ENCODE measurements around the gene MCUB. TPM values are rescaled to one million over a fixed set of nuclear protein-coding genes. Genes with fewer than 3 reads are reported as not detected.

Gene MCUB
- total and polyA plus RNA-seq, 2 experiments from 2014 or later = 6.2 to 9.9 TPM

- peak overlapping the region; percentile 97 for H3K27ac ChIP-seq
- peak overlapping the region; percentile 97 for H2AFZ ChIP-seq
- H3K27me3 ChIP-seq = no peaks in the 10 kb centered on the region
- peak; percentile 61 for DNase-seq (ENCODE audit: low spot score)
- peaks cover 52% of the 10 kb centered on the region for H3K79me2 ChIP-seq
- no peaks in the 10 kb centered on the region for H3K9me3 ChIP-seq (ENCODE audit: low read depth)
- WGBS (ENCODE audit: low lambda C conversion rate, missing lambda C conversion rate) = 33% methylated on average over 21 of the region's 21 CpGs
- H3K4me3 ChIP-seq = peak overlapping the region; percentile 99
- TF ChIP-seq EZH2phosphoT487 (IDR thresholded peaks at IDR 0.05; ENCODE audit: low read depth, severe bottlenecking, unreplicated experiment) = no peak
- no peak for TF ChIP-seq EZH2 (IDR thresholded peaks at IDR 0.05; ENCODE audit: borderline replicate concordance)
- no peak for TF ChIP-seq CTCF (IDR thresholded peaks at IDR 0.05; ENCODE audit: poor library complexity)
- H3K4me1 ChIP-seq (ENCODE audit: insufficient read depth) = peaks cover 33% of the 10 kb centered on the region
- H4K20me1 ChIP-seq (ENCODE audit: insufficient read depth, poor library complexity, severe bottlenecking) = peaks cover 10% of the 10 kb centered on the region
- H3K4me2 ChIP-seq = peak overlapping the region; percentile 78
- no peaks in the 10 kb centered on the region for H3K9me2 ChIP-seq (replicated peaks; ENCODE audit: insufficient read depth)
- H3K36me3 ChIP-seq (replicated peaks; ENCODE audit: insufficient read depth, low read depth) = no peaks in the 10 kb centered on the region
These were observed 141.7 kb downstream of the MCUB start for GRCh38 chr4:109701566-109702410.

- Histone ChIP-seq H2AFZ (peak within 1 kb of the TSS; percentile 97), H4K20me1 (ENCODE audit: insufficient read depth, poor library complexity, severe bottlenecking) (peaks cover 10% of the 10 kb centered on the region), H3K4me3 (peak within 1 kb of the TSS; percentile 99), H3K79me2 (peaks cover 39% of the 10 kb centered on the region), H3K36me3 (replicated peaks; ENCODE audit: insufficient read depth, low read depth) (no peaks in the 10 kb centered on the region), H3K4me1 (ENCODE audit: insufficient read depth) (peaks cover 33% of the 10 kb centered on the region), H3K27ac (peak within 1 kb of the TSS; percentile 97), H3K27me3 (no peaks in the 10 kb centered on the region), H3K4me2 (peak within 1 kb of the TSS; percentile 78), H3K9me2 (replicated peaks; ENCODE audit: insufficient read depth) (no peaks in the 10 kb centered on the region), H3K9me3 (ENCODE audit: low read depth) (no peaks in the 10 kb centered on the region)
- DNase-seq (ENCODE audit: low spot score) = peak; percentile 93
- WGBS (ENCODE audit: low lambda C conversion rate, missing lambda C conversion rate) = under 1% methylated on average over 60 of the region's 72 CpGs
- TF ChIP-seq CTCF (IDR thresholded peaks at IDR 0.05; ENCODE audit: poor library complexity) = peak; percentile 68
- TF ChIP-seq EZH2phosphoT487 (IDR thresholded peaks at IDR 0.05; ENCODE audit: low read depth, severe bottlenecking, unreplicated experiment) = no peak
- no peak for TF ChIP-seq EZH2 (IDR thresholded peaks at IDR 0.05; ENCODE audit: borderline replicate concordance)
These were observed 143.1 kb downstream of the MCUB start, which contains the start of gene CASP6 for GRCh38 chr4:109702950-109703663. CASP6 (minus strand) TSS chr4:109703445; CDS start chr4:109703395, 50 bp downstream.

- H3K27ac ChIP-seq = peak overlapping the region; percentile 97
- peaks cover 32% of the 10 kb centered on the region for H3K79me2 ChIP-seq
- WGBS (ENCODE audit: low lambda C conversion rate, missing lambda C conversion rate) = 29% methylated on average over 11 of the region's 11 CpGs
- H4K20me1 ChIP-seq (ENCODE audit: insufficient read depth, poor library complexity, severe bottlenecking) = peaks cover 7% of the 10 kb centered on the region
- H3K36me3 ChIP-seq (replicated peaks; ENCODE audit: insufficient read depth, low read depth) = no peaks in the 10 kb centered on the region
- no peaks in the 10 kb centered on the region for H3K9me3 ChIP-seq (ENCODE audit: low read depth)
- TF ChIP-seq CTCF (IDR thresholded peaks at IDR 0.05; ENCODE audit: poor library complexity) = no peak
- TF ChIP-seq EZH2phosphoT487 (IDR thresholded peaks at IDR 0.05; ENCODE audit: low read depth, severe bottlenecking, unreplicated experiment) = no peak
- TF ChIP-seq EZH2 (IDR thresholded peaks at IDR 0.05; ENCODE audit: borderline replicate concordance) = no peak
- peaks cover 28% of the 10 kb centered on the region for H3K4me1 ChIP-seq (ENCODE audit: insufficient read depth)
- H2AFZ ChIP-seq = peak overlapping the region; percentile 97
- DNase-seq (ENCODE audit: low spot score) = peak; percentile 12
- no peaks in the 10 kb centered on the region for H3K9me2 ChIP-seq (replicated peaks; ENCODE audit: insufficient read depth)
- peak overlapping the region; percentile 78 for H3K4me2 ChIP-seq
- H3K27me3 ChIP-seq = no peaks in the 10 kb centered on the region
- H3K4me3 ChIP-seq = peak overlapping the region; percentile 99
These were observed 143.8 kb downstream of the MCUB start for GRCh38 chr4:109703664-109704361.
